HPDE6-E6E7 (cell line): ENCODE results near the gene SLC25A26.

Experiments
- DNase-seq: peaks from one replicate; pipeline ENCODE4 v3.0.0; 2011; ENCODE audit warnings: missing footprints; ENCODE audit errors: extremely low spot score

SLC25A26 gene

DNA sequence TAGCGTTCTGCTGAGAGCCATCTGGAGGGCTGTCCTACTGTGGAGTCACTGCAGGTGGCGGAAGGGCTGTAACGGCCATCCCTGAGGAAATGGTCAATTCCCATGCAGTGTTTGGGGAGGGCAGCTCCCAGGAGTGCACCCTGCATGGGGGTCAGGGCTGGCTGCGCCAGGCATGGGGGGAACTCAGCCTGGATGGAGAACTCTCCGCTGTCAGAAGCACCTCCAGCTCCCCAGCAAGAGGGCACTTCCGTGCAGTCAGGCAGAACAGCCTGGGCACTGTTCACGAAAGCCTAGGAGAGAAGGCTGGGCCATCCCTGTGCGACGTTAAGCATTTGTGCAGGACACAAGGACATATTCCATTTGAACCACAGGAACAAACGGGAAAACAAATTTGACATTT is 174.8 kb downstream of the SLC25A26 start:
- DNase-seq = no peak

DNA sequence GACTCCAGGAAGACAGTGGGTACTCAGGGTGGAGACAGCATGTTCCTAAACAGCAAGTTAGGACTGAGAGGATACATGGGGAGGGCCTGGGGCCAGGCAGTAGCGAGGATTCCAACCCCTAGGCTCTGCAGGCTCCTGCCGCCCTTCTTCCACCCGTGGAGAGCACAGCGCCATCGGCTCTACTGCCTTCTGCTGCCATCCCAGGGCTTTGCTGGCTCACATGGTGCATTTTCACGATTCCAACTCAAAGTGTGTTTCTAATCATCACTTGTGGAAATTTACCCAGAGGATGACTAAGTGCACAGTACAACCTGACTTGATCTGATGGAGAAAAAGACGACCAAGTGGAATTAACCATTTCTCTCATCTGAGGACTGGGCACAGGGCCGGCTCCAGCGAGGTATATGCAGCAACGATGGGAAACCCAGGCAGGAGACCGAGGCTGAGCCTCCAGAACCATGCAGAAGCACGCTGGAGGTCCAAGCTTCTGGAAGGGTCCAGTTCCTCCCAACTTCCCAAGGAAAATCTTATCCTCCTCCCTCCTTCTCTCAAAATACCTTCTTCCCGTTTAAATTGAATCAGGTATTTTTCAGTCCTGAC is 175.5 kb downstream of the SLC25A26 start:
- DNase-seq = no peak

DNA sequence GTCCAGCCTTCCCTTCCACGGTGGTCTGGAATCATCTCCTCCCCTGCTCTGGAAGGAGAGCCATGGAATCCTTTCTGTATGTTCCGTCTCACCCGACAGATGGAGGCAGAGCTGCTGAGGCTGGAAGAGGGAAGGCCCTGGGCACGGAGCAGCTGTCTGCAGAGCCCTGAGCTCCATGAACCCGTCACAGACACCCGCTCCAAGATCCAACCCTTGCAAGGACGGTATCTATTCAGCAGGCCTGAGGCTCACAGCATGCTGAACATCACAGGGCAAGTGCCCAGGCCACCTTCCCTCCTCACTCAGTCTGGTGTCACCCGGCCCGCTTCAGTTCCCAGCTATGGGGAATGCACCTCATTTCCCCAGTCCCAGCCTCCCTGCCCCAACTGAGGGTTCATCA is 176.1 kb downstream of the SLC25A26 start:
- DNase-seq = no peak

DNA sequence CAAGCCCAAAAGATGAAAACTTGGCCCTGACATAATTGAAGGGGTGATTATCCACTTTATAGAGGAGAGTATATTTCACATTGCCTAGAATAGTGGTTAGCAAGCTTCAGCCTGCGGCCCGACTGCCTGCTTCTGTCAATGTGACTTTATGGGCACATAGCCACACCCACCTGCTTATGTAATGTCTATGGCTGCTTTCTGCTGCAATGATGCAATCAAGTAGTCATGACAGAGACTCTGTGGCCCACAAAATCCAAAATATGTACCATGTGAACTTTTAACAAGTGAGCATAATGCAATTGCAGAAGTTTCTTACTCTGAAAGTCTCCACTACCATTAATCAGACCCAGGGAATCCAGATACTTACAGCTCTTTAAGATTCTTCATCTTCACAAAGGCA is 176.9 kb downstream of the SLC25A26 start:
- DNase-seq = no peak

DNA sequence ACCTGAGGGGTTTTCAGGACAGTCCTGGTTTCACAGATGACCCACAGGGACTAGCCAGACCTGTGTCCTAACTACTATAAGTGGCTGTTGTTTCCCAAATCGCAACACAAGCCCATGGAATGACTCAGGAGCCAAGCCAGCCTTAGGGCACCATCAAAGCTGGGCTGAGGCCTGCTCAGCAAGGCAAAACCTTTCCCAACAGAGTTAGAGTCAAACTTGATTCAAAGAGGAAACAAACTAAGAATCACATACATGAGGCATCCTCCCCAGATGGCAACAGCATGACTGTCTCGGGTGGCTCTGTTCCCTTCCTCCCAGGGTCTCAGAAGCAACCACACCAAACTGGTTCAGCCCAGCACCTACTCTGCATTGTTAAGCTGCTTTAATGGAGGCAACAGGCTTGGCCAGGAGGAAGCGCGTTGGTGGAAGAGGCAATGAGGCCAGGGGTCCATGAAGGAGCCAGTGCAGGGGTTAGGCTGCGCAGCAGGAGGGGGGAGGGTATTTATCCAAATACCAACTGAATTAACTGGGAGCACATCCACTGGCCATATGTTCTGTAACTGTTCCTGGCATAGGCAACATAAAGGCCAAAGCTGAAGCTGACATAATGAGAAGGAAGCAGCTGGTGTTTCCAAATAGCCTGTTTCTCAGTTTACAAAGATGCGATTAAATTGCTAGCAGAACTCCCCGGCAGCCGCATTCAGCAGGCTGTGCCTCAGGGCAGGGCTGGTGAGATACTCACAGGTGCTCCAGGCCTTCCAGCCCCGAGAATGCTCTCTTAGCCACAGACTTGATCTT is 177.6 kb downstream of the SLC25A26 start:
- no peak for DNase-seq

DNA sequence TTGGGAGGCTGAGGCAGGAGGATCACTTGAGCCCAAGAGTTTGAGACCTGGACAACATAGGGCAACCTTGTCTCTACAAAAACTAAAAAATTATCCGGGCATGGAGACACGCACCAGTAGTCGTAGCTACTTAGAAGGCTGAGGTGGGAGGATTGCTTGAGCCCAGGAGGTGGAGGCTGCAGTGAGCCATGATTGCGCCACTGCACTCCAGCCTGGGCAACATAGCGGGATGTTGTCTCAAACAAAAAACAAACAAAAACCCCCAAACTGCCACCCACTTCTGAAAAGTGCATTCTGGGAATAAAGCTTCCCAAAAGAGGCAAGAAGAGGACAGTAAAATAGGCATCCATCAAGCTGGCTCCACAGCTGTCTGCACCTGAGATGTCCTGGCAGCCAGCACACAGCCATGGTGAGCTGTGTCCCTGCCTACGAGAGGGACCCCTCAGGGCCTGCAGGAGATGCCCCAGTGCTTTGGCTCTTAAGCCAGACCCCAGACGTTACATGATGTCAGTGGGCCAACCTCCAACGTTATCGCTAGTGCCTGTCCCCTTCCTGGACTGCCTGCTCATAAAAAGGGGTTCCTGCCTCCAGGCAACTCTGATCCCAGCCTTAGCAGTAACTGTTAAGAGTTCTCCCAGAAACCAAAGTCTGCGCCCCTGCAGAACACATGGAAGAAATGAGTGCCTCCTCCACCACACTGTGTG is 178.9 kb downstream of the SLC25A26 start:
- no peak for DNase-seq

DNA sequence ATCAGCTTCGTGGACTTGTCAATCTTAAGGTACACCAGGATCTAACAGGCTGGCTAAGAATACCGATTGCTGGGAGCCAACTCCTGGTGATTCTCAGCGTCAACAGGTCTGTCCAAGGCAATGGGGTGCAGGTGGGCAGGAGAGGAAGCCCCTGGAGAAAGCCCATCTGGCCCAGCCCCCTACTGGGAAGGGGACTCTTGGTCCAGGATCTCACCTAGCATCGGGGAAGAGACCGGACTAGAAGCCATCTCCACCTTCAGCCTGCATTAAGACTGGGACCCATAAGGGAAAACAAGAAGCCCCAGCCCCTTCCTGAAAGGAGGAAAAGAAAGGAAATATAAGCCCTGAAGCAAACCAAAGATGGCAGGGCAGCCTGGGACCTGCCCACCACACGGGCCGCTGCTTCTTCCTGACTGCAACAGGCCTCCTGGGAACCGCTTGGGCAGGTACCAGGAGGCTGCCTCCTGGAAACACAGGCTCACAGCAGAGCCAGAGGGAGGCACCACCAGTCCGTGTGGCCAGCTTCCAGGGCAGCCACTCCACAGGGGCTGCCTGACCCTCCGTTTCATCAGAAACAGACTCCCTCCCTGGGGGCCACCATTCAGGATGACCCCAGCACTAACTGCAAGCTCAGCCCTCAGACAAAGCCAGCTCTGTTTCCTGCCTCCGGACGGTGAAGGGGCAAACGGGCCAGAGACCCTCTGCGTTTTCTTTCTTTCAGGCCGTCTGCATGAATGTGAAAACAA is 179.8 kb downstream of the SLC25A26 start:
- DNase-seq = no peak

DNA sequence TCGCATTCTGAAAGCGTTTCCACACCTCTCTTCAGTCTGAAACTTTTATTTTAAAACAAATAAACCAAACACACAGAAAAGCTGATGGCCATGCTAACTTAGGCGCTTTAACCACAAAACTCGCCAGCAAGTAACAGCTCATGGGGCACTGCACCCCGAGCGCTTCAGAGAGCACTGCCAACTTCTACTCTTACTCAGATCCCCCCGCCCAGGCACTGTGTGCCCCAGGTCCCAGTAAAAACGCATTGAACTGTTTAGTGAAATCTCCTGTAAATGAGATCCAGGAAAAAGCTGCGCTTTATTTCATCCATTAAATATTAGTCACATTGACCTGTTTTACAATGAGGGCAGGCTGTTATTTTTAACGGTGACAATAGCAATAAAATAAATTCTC is 180.4 kb downstream of the SLC25A26 start:
- DNase-seq = no peak

DNA sequence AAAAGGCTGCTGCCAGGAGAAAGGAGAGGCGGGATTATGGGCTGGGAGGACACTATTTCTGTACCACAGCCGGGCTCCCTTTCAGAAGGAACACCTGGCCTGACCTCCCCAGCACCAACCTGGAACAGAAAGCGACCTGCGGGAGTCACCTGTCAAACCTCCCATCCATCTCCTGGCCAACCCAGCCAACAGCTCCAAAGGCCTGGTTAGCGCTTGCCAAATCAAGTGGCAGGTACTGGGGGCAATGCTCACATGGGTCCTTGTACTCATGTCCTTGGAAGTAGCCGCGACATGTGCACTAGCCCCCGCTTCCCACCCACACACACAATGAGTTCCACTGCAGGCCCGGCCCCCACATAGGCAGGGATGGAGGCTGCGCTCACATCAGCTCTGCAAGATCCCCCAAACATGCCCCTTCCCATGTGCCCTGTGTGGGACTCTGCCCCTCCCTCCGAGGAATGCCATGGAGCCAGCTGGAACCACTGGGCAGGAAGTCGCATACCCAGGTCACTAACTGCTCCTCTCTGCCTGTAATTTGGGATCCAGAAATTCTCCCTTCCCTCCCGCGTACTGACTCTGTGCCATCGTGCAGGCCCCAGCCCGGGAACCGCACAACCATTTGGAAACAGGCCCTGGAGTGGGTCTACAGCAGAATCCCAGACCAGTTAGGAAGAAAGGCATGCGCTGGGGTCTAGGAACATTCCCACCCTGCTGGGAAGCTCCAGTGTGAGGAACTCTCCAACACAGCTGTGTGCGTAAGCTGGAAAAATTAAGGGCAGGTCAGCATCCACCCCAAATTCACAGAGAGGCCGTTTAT is 181.1 kb downstream of the SLC25A26 start:
- DNase-seq = no peak

DNA sequence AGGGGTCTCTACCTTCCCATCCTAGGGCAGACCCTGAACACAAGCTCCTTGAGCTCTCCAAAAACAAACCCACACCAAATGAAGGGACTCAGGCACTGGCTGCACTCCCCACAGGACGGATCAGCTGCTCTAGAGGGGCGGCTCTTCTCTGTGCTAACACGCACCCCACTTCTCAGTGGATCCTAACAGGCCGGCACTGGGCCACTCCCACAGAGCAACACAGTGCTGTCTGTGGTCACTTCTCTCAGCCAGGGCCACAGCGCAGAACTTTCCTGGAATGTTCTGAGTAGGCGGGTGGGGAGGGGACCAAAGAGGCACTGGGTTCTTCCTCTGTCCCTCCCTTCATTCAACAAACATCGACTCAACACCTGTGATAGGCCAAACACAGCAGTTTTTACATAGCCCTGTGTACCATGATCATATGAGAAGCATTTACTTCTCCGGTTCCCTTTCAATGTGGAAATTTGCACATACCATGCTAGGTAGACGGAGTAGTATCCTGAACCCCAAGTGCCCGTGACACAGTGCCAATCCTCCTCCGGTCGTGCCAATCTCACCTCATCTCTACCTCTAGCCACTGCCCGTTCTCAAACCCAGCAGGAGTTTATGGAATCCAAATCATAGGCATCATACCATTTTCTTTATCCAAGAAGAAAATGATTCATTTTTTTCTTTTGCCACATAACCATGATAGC is 181.9 kb downstream of the SLC25A26 start:
- no peak for DNase-seq

DNA sequence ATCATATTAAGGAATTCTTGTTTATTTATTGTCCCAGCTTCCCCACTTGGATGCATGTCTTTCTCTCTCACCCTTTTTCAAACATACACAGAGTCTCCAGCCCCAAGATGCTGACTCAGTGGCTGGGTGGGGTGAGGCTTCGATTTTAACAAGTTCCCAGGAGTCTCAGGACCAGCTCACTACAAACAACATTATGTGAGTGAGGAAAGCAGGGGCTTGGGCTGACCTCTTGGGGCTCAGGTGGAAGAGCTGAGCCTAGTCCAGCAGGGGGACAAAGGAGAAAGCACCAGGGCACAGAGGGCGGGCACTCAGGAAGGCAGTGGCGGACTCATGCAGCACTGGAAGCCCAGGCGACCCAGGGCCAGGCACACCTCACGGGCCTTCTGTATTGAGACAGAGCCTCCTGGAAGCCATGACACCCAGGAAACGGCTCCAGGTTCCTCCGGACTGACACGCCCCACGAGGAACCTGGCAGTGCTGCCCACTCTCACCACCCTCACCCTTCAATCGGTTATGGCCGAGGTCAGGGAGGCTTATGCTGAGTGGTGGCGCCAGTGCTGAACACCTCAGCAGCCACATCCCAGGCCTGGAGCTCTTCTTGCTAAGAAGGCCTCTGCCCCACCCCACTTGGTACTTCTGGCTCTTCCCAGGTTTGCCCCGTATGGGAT is 182.7 kb downstream of the SLC25A26 start:
- no peak for DNase-seq

DNA sequence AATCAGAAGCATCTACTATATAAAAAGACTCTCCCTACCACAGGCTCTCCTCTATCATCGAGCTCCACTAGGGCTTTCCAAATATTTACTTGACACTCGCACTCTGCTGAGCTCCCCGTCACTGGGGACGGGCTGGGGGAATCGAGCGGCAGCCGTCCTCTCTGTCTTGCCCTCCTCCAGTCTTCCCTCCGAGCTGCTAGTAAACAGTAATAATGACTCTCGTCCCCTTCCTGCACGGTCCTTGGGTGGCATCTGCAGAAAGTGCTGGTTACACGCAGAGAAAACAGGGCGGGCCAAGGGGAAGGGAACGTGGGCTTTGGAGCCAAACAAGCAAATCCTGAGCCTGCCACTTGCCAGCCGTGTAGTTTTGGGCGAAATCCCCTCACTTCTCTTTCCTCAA is 183.4 kb downstream of the SLC25A26 start:
- no peak for DNase-seq

DNA sequence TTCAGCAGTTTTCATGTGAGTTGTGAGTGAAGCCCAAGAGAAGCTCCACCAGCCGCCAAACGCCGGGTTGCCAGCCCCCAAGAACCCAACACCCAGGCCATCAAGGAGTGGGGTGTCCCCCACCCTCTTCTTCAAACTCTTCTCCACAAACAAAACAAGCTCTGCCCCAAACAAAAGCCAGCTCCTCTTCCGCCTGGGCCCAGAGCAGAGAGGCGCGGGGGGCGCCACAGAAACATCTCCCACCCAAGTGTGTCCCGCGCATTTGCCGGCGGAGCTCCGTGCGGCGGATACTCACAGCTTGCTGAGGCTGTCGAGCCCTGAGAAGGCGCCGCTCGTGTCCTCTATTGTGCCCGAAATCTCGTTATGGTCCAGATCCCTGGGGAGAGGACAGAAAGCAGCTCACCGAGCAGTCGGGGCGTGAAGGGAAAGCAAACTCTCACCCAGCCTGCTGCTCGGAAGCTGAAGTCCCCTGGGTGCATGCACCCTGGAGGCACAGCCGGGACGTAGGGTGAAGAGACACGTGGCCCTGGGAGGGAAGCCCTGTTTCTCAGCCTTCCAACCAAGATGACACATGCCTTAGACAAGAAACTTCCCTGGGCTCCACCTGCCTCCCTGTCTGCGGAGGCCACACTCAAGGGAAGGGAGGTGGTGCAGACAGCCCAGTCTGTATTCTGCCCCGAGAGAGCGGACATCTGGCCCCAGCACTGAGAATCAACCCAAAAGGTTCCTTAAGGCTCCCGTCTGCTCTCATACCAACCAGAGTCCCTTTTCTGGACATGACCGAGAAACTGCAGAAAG is 184.3 kb downstream of the SLC25A26 start:
- DNase-seq = no peak

DNA sequence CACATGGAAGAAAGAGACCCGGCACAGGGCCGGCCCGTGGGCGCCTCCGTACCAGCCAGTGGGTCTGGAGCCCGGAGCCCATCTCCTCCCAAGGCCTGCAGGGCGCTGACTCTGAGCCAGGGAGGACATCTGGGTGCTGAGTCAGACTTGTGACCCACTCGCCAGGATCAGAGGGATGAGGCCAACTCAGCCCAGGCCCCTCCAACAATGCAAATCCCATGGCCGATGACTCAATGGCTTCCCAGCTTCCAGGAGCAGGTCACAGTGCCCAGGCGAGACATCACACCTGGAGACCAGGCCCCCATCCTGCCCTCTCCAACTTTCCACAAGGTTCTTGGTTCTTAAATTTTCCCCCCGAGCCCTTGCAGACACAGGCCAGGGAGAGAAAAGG is 184.9 kb downstream of the SLC25A26 start:
- DNase-seq = no peak

DNA sequence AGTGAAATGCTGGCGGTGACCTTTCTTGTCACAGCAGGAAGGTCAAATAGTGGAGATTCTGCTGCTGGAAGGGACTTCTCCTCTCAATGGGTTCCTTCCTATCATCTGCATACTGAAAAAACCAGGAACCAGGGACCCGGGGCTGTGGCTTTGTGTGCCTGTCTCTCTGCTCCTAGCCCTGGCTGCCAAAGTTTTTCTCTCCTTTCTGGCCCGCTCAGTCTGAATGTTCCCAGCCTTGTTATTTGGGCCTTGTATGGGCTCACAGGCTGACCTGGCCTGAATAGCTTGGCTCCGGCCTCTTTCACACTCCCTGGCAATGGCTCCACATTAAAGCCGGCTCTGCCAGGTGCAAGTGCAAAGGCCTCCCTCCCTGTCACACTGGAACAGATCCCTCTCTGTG is 185.4 kb downstream of the SLC25A26 start:
- DNase-seq = no peak

DNA sequence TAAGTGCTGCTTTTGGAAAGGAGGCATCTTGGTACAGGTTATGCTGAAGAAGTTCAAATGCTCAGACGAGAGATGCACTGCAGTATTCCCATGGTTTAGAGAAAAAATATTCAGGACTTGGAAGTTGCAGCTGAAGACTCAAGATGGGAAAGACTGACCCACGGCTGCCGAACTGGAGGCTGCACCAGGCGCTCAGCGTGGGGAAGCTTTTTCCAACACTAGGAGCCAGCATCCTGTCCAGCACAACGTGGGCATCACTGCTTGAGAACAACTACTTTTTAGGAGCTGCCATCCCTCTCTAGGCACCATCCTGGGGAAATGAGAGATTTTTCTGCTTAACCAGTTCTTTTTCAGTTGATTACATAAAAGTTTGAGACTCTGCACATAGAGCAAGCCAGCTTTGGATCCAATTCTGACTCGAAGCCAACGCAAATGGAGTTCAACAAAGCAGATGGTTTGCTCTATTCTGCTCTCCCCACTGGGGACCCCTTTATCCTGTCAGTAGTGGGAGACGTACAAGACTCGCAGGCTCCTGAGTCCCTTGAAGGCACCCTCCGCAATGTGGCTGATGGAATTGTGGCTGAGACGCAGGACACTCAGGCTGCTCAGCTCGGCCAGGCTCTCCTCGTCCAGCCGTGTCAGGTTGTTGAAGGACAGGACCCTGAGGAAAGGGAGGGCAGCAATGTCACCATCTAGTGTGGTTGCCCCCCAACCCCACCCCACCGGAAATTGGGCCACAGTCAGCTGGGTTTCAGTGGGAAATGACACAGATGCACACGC is 186.2 kb downstream of the SLC25A26 start:
- no peak for DNase-seq

DNA sequence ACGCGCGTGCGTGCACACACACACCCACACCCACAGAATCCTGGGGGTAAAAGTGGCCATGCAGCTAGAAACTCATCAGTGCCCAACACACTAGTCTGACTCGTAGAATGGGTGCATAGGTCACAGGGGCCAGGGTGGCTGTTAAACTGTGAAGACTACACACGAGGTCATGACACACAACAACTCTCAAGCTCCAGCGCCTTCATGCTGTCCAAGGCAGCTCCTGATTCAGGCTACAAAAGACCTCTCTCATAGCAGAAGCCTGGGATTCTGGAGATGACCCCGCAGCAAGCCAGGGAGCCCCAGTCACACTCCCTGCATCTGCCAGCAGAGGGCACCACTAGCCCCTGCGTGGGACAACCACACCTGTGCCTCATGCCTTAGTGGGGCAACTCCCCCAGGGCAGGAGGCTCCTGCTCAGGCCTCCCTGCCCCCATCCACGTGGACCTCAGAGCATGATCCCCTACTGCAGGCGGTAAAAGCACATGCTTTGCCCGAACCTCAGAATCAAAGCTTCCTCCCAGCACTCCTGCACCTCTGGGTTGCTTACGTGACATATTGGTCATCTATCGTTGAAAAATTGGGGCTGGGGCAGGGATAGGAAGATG is 186.9 kb downstream of the SLC25A26 start:
- peak; percentile 40 for DNase-seq
